IMR-90 (cell line): ENCODE measurements around the gene RUNX1. TPM values are rescaled to one million over a fixed set of nuclear protein-coding genes. Genes with fewer than 3 reads are reported as not detected.

Experiments used
- ATAC-seq: fragments of 200-7000 bp; cut with Tn5 transposase; 2 replicates; pipeline ENCODE4 v1.9.1; 2020; ENCODE audit warnings: low read depth, mild to moderate bottlenecking, moderate library complexity
- BruUV-seq: library from RNA; stranded (reverse); fragments of 400-500 nt; replicated peaks from 2 replicates; lab custom pipeline; 2021; lab: Mats Ljungman, UMichigan
- CTCF ChIA-PET: fragments of 300-600 bp; formaldehyde crosslinking; extraction: SDS; loops from one replicate; lab custom pipeline; 2021; ENCODE audit warnings: antibody characterized with exemption; lab: Yijun Ruan, JAX
- POLR2A ChIA-PET: fragments of 300-600 bp; sonication (Branson Sonifier 250); formaldehyde crosslinking; loops from one replicate; lab custom pipeline; 2022; ENCODE audit warnings: antibody characterized with exemption; ENCODE audit not compliant: unreplicated experiment; lab: Charles Lee
- DNase-seq: peaks from one replicate; pipeline ENCODE4 v3.0.0; 2013
- H2AFZ ChIP-seq: replicated peaks from 2 replicates; pipeline ENCODE3; 2013; ENCODE audit warnings: low read length, mild to moderate bottlenecking; ENCODE audit not compliant: poor library complexity
- H2AK5ac ChIP-seq: 2 replicates; pipeline ENCODE4 v1.6.1; 2013; ENCODE audit warnings: low read depth, low read length, inconsistent platforms
- H2AK9ac ChIP-seq: replicated peaks from 2 replicates; pipeline ENCODE3; 2013; ENCODE audit warnings: mild to moderate bottlenecking, low read depth, low read length, moderate library complexity; ENCODE audit not compliant: poor library complexity
- H2BK120ac ChIP-seq: 2 replicates; pipeline ENCODE4 v1.6.1; 2013; ENCODE audit warnings: low read depth, low read length, inconsistent platforms
- H2BK15ac ChIP-seq: 3 replicates; pipeline ENCODE4 v1.6.1; 2013; ENCODE audit warnings: low read depth, low read length, inconsistent platforms
- H2BK20ac ChIP-seq: 2 replicates; pipeline ENCODE4 v1.6.1; 2013; ENCODE audit warnings: low read depth, mild to moderate bottlenecking, inconsistent platforms, low read length, moderate library complexity
- H2BK5ac ChIP-seq: 2 replicates; pipeline ENCODE4 v1.6.1; 2013; ENCODE audit warnings: mild to moderate bottlenecking, low read depth, low read length, inconsistent platforms; ENCODE audit not compliant: poor library complexity, severe bottlenecking
- H3K14ac ChIP-seq: replicated peaks from 2 replicates; pipeline ENCODE4 v1.6.1; 2013; ENCODE audit warnings: low read depth, low read length, inconsistent platforms
- H3K18ac ChIP-seq: 2 replicates; pipeline ENCODE4 v1.6.1; 2013; ENCODE audit warnings: low read depth, low read length, control low read depth
- H3K23ac ChIP-seq: 2 replicates; pipeline ENCODE4 v1.6.1; 2013; ENCODE audit warnings: low read depth, low read length, inconsistent platforms
- H3K27ac ChIP-seq: 2 replicates; pipeline ENCODE4 v1.5.1; 2013; ENCODE audit warnings: mild to moderate bottlenecking, control low read depth, low read length; ENCODE audit not compliant: insufficient read depth
- H3K27me3 ChIP-seq: 2 replicates; pipeline ENCODE4 v1.6.1; 2013; ENCODE audit warnings: low read length; ENCODE audit not compliant: control insufficient read depth, insufficient read depth
- H3K36me3 ChIP-seq: 2 replicates; pipeline ENCODE4 v1.6.1; 2013; ENCODE audit warnings: low read length, mixed read lengths; ENCODE audit not compliant: control insufficient read depth, insufficient read depth
- H3K4ac ChIP-seq: 2 replicates; pipeline ENCODE4 v1.6.1; 2013; ENCODE audit warnings: low read depth, low read length, inconsistent platforms
- H3K4me1 ChIP-seq: 2 replicates; pipeline ENCODE4 v1.6.1; 2013; ENCODE audit warnings: low read length, mixed read lengths; ENCODE audit not compliant: control insufficient read depth, insufficient read depth
- H3K4me2 ChIP-seq: 2 replicates; pipeline ENCODE4 v1.6.1; 2013; ENCODE audit warnings: low read depth, mild to moderate bottlenecking, control low read depth, low read length, moderate library complexity
- H3K4me3 ChIP-seq: 2 replicates; pipeline ENCODE4 v1.5.1; 2013; ENCODE audit warnings: low read depth, mild to moderate bottlenecking, control low read depth, low read length, moderate library complexity; ENCODE audit not compliant: insufficient read depth
- H3K56ac ChIP-seq: 2 replicates; pipeline ENCODE4 v1.6.1; 2013; ENCODE audit warnings: low read length, inconsistent platforms; ENCODE audit not compliant: insufficient read depth; ENCODE audit errors: extremely low read depth
- H3K79me1 ChIP-seq, 2 experiments: 2 replicates each; pipeline ENCODE4 v1.6.1; 2013; ENCODE audit warnings: low read length in 2 of 2, inconsistent platforms in 1 of 2, low read depth in 1 of 2
- H3K9ac ChIP-seq: 2 replicates; pipeline ENCODE4 v1.6.1; 2013; ENCODE audit warnings: low read depth, low read length, control low read depth
- H3K9me1 ChIP-seq: 2 replicates; pipeline ENCODE4 v1.6.1; 2013; ENCODE audit warnings: low read length, inconsistent platforms; ENCODE audit not compliant: insufficient read depth
- H3K9me3 ChIP-seq: 2 replicates; pipeline ENCODE4 v1.6.1; 2013; ENCODE audit warnings: low read length; ENCODE audit not compliant: control insufficient read depth, insufficient read depth
- H4K20me1 ChIP-seq: 2 replicates; pipeline ENCODE4 v1.6.1; 2013; ENCODE audit warnings: low read length, inconsistent platforms; ENCODE audit not compliant: insufficient read depth
- H4K5ac ChIP-seq: 2 replicates; pipeline ENCODE4 v1.6.1; 2013; ENCODE audit warnings: mild to moderate bottlenecking, low read depth, low read length, control low read depth
- H4K8ac ChIP-seq, 2 experiments: 2 replicates each; pipeline ENCODE4 v1.6.1; 2013; ENCODE audit warnings: low read depth in 2 of 2, low read length in 2 of 2, control low read depth in 1 of 2, inconsistent platforms in 1 of 2
- H4K91ac ChIP-seq: 2 replicates; pipeline ENCODE4 v1.6.1; 2013; ENCODE audit warnings: low read depth, low read length, inconsistent platforms; ENCODE audit not compliant: insufficient read depth
- CEBPB ChIP-seq: IDR thresholded peaks from 2 replicates; pipeline ENCODE4 v1.6.1; 2012; ENCODE audit warnings: low read depth, low read length, improper control_type of control experiment
- FOS ChIP-seq: fragments of 150-350 bp; IDR thresholded peaks from 2 replicates; pipeline ENCODE4 v1.6.1; 2016; ENCODE audit warnings: low read depth, low read length
- SMC3 ChIP-seq: fragments of 150-350 bp; IDR thresholded peaks from 2 replicates; pipeline ENCODE4 v1.6.1; 2016; ENCODE audit warnings: low read depth, mild to moderate bottlenecking, antibody characterized with exemption, low read length, moderate library complexity
- WGBS, 2 experiments: methylation state at CpG; one replicate each; pipeline versions ENCODE4 v1.1.5 to v1.1.7; 2013; ENCODE audit warnings: missing lambda C conversion rate in 2 of 2; ENCODE audit not compliant: insufficient read length in 1 of 2; ENCODE audit errors: extremely low coverage in 2 of 2; 5-methylcytosine and 5-hydroxymethylcytosine counted together
- dilution Hi-C: fragments of 300-500 bp; cut with HindIII; formaldehyde crosslinking; loops from one replicate; pipeline ENCODE4 v1.14.3; 2018; ENCODE audit warnings: low sequenced_read_pairs; ENCODE audit not compliant: unreplicated experiment
- in situ Hi-C: fragments of 300-500 bp; cut with MboI; formaldehyde crosslinking; loops from 3 replicates; pipeline ENCODE4 v1.14.3; 2019; ENCODE audit warnings: low sequenced_read_pairs, inconsistent platforms, mixed read lengths
- intact Hi-C: fragments of 100-400 bp; cut with micrococcal nuclease; formaldehyde crosslinking; loops from 2 replicates; pipeline ENCODE4 v1.10.0; 2022
- polyA plus RNA-seq, 3 experiments: library from polyadenylated mRNA; depleted of rRNA; stranded (reverse); fragments of >200 nt; gene quantifications; 2 replicates each; pipeline ENCODE4 v1.2.3, GENCODE V29; 2012; ENCODE audit warnings: low replicate concordance in 1 of 3
- total RNA-seq: library from RNA; depleted of rRNA; stranded (reverse); fragments of >200 nt; gene quantifications from 2 replicates; pipeline ENCODE4 v1.2.3, GENCODE V29; 2012

Gene RUNX1
- total and polyA plus RNA-seq, 2 of the 4 experiments (the other 2 are of a cell fraction) = 34.5 to 56.5 TPM

DNA sequence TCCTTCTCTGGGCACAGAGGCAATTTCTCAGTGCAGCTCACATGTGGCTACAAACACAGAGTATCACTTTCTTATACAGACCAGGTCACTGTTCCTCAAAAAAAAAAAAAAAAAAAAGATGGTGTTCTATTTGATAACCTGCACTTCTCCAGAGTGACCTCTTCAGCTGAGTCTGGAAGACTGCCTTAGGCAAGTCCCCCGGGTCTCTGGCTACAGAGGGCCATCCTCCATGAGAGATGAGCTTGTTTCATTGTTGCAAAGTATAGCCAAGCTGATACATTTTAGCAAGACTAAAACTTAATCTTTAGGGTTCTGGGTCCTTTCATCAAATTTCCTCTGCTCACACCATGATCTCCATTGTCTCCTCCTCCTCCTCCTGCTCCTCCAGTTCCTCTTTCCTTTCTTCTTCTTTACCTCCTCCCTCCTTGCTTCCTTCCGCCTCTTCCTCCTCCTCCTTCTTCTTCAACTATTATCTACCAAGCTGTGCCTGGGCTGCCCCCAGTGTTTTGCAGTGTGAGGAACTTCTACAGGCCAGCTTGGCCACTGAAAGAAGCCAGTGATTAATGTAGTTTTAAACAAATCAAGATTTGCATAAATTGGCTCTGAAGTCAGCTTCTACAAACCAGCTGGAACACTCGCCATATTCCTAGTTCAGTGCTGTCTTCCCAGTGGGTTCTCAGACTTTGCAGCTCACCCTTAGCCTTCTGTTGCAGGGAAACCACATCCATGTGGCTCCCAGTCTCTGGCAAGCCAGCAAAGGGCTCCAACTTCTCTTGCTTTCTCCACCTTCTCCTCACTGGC lies 139.4 kb downstream of the RUNX1 start (continued):
- TF ChIP-seq SMC3 = no peak
- no peak for TF ChIP-seq FOS

DNA sequence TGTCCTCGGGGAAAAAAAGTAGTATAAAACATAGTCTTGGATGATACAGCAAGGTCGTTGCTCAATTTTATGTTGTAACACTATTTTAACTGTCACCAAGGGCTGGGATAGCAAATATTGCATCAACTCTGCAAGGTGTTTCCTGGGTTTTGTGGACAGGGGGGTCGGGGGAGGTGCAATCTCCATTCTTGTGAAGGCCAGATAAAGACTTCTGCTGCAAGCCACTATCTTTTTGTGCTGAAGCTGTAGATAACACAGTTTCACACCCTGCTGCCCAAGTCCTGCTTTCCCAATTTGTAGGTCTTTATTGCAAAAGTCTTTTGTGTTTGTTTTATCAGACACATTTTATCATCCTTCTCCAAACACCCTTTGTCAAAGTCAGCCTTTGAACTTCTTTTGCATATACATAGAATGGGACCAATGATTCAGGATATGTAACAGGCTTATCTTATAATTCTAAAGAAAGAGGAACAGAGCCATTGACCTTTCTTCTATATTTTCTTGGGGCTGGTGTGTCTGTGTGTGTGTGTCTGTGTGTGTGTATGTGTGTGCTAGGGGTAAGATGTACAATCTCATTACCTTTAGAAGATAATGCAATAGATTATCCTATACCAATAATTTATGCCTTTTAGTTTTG lies 140.6 kb downstream of the RUNX1 start:
- no peak overlapping the region for H4K5ac ChIP-seq
- H3K36me3 ChIP-seq = no peaks in the 10 kb centered on the region
- H2AK5ac ChIP-seq = no peak overlapping the region
- no peak overlapping the region for H3K14ac ChIP-seq
- no peak overlapping the region for H3K27ac ChIP-seq
- H4K20me1 ChIP-seq = no peaks in the 10 kb centered on the region
- dilution Hi-C loops = no loop called here
- in situ Hi-C loops = no loop called here
- H2BK5ac ChIP-seq = no peak overlapping the region
- no peak overlapping the region for H3K9ac ChIP-seq
- CTCF ChIA-PET = no interaction called here
- no peaks in the 10 kb centered on the region for H3K79me1 ChIP-seq
- H3K9me1 ChIP-seq = peaks cover 3% of the 10 kb centered on the region; the same call in 1 of the 2 replicates
- intact Hi-C loops = no loop called here
- H2BK20ac ChIP-seq = no peak overlapping the region
- no TSS peak for BruUV-seq
- H3K4me2 ChIP-seq = no peak overlapping the region
- H3K4ac ChIP-seq = no peak overlapping the region
- no peak overlapping the region for H4K8ac ChIP-seq
- no peak overlapping the region for H3K23ac ChIP-seq
- DNase-seq = no peak
- H3K4me1 ChIP-seq = peaks cover 5% of the 10 kb centered on the region; the same call in 1 of the 2 replicates
- no CpG with 5 or more reads among the region's 3 CpGs for WGBS, 2 experiments
- no peak overlapping the region for H2AFZ ChIP-seq
- no peak overlapping the region for H2BK120ac ChIP-seq
- TF ChIP-seq FOS (no peak), CEBPB (peak; percentile 45)
- no peak overlapping the region for H3K4me3 ChIP-seq
- ATAC-seq = no peak
- H3K18ac ChIP-seq = no peak overlapping the region
- H4K91ac ChIP-seq = no peak overlapping the region
- no peaks in the 10 kb centered on the region for H3K9me3 ChIP-seq
- H2AK9ac ChIP-seq = no peak overlapping the region
- no peak overlapping the region for H2BK15ac ChIP-seq
- POLR2A ChIA-PET = no interaction called here
- no peaks in the 10 kb centered on the region for H3K27me3 ChIP-seq
- H3K56ac ChIP-seq = no peak overlapping the region
